GM21367 (cell line): Measurements from ENCODE around the gene POU3F3.

Experiments
- ATAC-seq: cut with Tn5 transposase; IDR thresholded peaks from one replicate; pipeline ENCODE4 v1.9.1; 2021; ENCODE audit not compliant: unreplicated experiment

POU3F3 gene

DNA sequence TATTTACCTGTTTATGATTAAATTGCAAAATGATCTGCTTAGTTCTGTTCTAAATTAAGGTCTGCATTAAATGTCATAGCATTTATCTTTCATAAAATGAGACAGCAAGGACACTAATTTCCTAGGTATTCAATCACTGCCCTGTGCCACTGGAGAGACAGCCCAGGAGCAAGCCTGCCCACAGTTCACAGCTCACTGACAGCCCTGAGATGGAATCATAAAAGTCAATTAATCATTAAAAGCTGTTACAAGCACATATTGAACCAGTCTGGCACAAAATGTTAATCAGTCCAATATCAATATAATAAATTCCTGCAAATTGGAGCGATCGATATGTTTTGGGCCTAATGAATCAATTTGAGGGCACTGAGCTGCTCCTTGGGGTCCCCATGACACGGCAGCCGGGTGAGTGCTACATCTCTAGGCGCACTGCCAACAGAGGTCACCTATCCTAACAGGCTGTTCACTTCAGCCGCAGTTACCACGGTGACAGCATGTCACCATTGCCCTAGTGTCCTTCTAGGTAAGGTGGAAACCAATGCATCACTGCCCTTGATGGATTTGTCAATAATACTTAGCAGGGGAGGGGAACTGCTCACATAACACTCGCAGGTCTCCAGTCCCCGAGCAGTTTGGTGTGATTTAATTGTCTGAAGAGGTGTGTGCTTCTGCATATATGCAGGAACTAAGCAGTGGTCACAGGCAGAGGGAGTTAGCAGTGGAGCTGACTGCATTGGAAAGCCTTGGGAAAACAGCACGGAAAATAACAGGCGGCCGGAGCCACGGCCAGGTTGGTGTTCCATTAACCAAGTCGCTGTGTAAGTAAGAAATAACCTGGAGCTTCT lies 47.3 kb downstream of the POU3F3 start:
- no peak for ATAC-seq

DNA sequence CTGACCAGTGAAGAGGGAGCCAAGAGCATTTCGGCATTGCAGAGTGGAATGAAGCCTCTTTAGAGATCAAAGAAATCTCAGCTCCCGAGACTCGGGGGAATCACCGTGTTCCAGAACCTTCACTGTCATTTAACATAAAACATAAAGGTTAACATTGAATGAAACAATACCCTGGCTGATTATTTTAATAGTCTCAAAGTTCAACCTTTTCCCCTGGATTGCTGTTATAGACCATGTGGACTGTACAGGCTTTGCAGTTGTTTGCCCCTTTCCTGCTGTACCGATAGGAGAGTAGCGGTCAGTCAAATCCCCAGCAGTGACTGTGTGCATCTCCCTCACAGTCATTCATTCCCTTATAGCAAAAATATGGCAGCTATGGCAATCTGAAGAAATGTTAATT lies 48.4 kb downstream of the POU3F3 start:
- ATAC-seq: no peak
